Right atrium auricular region (tissue), 2 donors: ENCODE measurements around the gene CCDC158. TPM values are rescaled to one million over a fixed set of nuclear protein-coding genes. Genes with fewer than 3 reads are reported as not detected.

Source experiments
- DNase-seq: peaks from one replicate; pipeline ENCODE4 v3.0.0-alpha.2; 2019; ENCODE audit warnings: low spot score
- H3K27ac ChIP-seq, 2 donors: fragments of 200-600 bp; sonication (generic); 1 replicate in 1 of 2; 2 replicates in 1 of 2; pipeline ENCODE4 v1.5.1; 2016 to 2019
- H3K27me3 ChIP-seq, 2 donors: fragments of 200-600 bp; sonication (generic); one replicate each; pipeline versions ENCODE4 v1.5.1 to v1.6.0; 2017 to 2019
- H3K36me3 ChIP-seq: fragments of 200-600 bp; sonication (generic); one replicate; pipeline ENCODE4 v1.5.1; 2016
- H3K4me1 ChIP-seq, 2 donors: fragments of 200-600 bp; sonication (generic); one replicate each; pipeline versions ENCODE4 v1.5.1 to v1.6.0; 2017 to 2019
- H3K4me3 ChIP-seq, 2 donors: fragments of 200-600 bp; sonication (generic); 1 replicate in 1 of 2; 2 replicates in 1 of 2; pipeline ENCODE4 v1.5.1; 2017 to 2019; ENCODE audit warnings: mild to moderate bottlenecking in 1 of 2, moderate library complexity in 1 of 2
- H3K9me3 ChIP-seq, 2 donors: fragments of 200-600 bp; sonication (generic); one replicate each; pipeline ENCODE4 v1.5.1; 2019
- CTCF ChIP-seq, 2 donors: fragments of 200-600 bp; sonication (generic); IDR thresholded peaks; one replicate each; pipeline ENCODE4 v1.5.1; 2019; ENCODE audit warnings: antibody characterized with exemption in 2 of 2
- total RNA-seq, 2 donors: library from RNA; depleted of rRNA; stranded (reverse); fragments of >200 nt; gene quantifications; one replicate each; pipeline ENCODE4 v1.1.0, GENCODE V29; 2016

The CCDC158 gene
- total RNA-seq, 2 donors from 2014 or later: 0.19 to 0.79 TPM

- Histone ChIP-seq H3K9me3 (no peaks in the 10 kb centered on the region), H3K36me3 (no peaks in the 10 kb centered on the region), H3K27me3 (no peaks in the 10 kb centered on the region), H3K27ac (no peak overlapping the region), H3K4me3 (no peak overlapping the region), H3K4me1 (no peaks in the 10 kb centered on the region)
- no peak for DNase-seq
- TF ChIP-seq CTCF (IDR thresholded peaks at IDR 0.05): no peak
Measured at GRCh38 chr4:76270244-76271175, 150.4 kb downstream of the CCDC158 start.

- DNase-seq: no peak
- H3K4me3 ChIP-seq: no peak overlapping the region
- no peak for TF ChIP-seq CTCF (IDR thresholded peaks at IDR 0.05)
- no peak overlapping the region for H3K27ac ChIP-seq
- H3K27me3 ChIP-seq: no peaks in the 10 kb centered on the region
- H3K4me1 ChIP-seq: no peaks in the 10 kb centered on the region
- no peaks in the 10 kb centered on the region for H3K36me3 ChIP-seq
- H3K9me3 ChIP-seq: no peaks in the 10 kb centered on the region
Measured at GRCh38 chr4:76267811-76268210, 153.1 kb downstream of the CCDC158 start.

GRCh38 chr4:76266627-76267026 is 154.3 kb downstream of the CCDC158 start:
- Histone ChIP-seq H3K9me3 (no peaks in the 10 kb centered on the region), H3K36me3 (no peaks in the 10 kb centered on the region), H3K4me3 (no peak overlapping the region), H3K27ac (no peak overlapping the region), H3K27me3 (no peaks in the 10 kb centered on the region), H3K4me1 (no peaks in the 10 kb centered on the region)
- no peak for TF ChIP-seq CTCF (IDR thresholded peaks at IDR 0.05)
- DNase-seq: no peak

- no peak overlapping the region for H3K27ac ChIP-seq
- no peak for DNase-seq
- TF ChIP-seq CTCF (IDR thresholded peaks at IDR 0.05): no peak
- H3K36me3 ChIP-seq: no peaks in the 10 kb centered on the region
- no peaks in the 10 kb centered on the region for H3K4me1 ChIP-seq
- H3K9me3 ChIP-seq: no peaks in the 10 kb centered on the region
- H3K27me3 ChIP-seq: no peaks in the 10 kb centered on the region
- no peak overlapping the region for H3K4me3 ChIP-seq
Measured at GRCh38 chr4:76265631-76266218, 155.2 kb downstream of the CCDC158 start.

Other genes starting within 250 kb of the CCDC158 start
- 100 to 1,000 TPM in 1 of 2 donors, 10 to 100 TPM in 1; 86.4 to 103 TPM for gene SCARB2, start 207.3 kb downstream of the CCDC158 start, total RNA-seq
- 1 to 10 TPM; 1.0 to 2.2 TPM for gene FAM47E, start 169.4 kb downstream of the CCDC158 start, total RNA-seq
- gene STBD1, start 114.4 kb downstream of the CCDC158 start, total RNA-seq: 10 to 100 TPM; 25.3 to 28.4 TPM
- gene SHROOM3, start 14.1 kb upstream of the CCDC158 start, total RNA-seq: 10 to 100 TPM; 30.6 to 30.9 TPM